ENCODE data around the gene VWA5A.

VWA5A gene

GRCh38 chr11:124194293-124195188 is 79.3 kb downstream of the VWA5A start:
- TF ChIP-seq GATA1 (IDR thresholded peaks at IDR 0.05; ENCODE audit: low read depth, low read length) (no peak), POLR2A (IDR thresholded peaks at IDR 0.05; ENCODE audit: low read length) (no peak)
- DNase-seq, result no peak

GRCh38 chr11:124195189-124195734 is 80.0 kb downstream of the VWA5A start:
- TF ChIP-seq GATA1 (IDR thresholded peaks at IDR 0.05; ENCODE audit: low read depth, low read length) (no peak), POLR2A (IDR thresholded peaks at IDR 0.05; ENCODE audit: low read length) (no peak)
- DNase-seq, result peak; percentile 89 to 91
